ENCODE results near the gene DLG2.

DNA sequence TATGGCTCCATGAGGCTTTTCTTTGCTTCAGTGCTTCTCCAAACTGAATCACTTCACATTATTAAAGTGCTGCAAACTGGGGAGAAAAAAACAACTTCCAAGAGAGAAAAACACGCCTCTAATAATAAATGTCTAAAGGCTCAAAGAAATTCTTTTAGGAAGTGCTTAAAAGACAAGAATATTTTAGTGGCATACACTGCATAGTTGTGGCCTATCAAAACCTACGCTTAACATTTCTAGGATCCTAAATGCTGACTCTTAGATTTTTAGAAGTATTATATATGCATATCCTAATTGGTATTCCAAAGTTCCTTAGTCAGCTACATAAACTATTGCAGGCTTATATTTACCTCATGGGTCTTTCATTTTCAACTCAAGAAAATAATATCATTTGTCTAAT, 1462.0 kb downstream of the DLG2 start:
- TF ChIP-seq POLR2A (IDR thresholded peaks at IDR 0.05), result no peak
- TF ChIP-seq, protein P1, sequence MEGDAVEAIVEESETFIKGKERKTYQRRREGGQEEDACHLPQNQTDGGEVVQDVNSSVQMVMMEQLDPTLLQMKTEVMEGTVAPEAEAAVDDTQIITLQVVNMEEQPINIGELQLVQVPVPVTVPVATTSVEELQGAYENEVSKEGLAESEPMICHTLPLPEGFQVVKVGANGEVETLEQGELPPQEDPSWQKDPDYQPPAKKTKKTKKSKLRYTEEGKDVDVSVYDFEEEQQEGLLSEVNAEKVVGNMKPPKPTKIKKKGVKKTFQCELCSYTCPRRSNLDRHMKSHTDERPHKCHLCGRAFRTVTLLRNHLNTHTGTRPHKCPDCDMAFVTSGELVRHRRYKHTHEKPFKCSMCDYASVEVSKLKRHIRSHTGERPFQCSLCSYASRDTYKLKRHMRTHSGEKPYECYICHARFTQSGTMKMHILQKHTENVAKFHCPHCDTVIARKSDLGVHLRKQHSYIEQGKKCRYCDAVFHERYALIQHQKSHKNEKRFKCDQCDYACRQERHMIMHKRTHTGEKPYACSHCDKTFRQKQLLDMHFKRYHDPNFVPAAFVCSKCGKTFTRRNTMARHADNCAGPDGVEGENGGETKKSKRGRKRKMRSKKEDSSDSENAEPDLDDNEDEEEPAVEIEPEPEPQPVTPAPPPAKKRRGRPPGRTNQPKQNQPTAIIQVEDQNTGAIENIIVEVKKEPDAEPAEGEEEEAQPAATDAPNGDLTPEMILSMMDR (IDR thresholded peaks at IDR 0.05), result no peak

Data from uterus (tissue), 2 donors.